Stomach (tissue), 9 donors: Measurements from ENCODE around the gene PLCG1. TPM values are rescaled to one million over a fixed set of nuclear protein-coding genes. Genes with fewer than 3 reads are reported as not detected.

ENCODE experiments used
- DNase-seq, 2 donors: peaks; one replicate each; pipeline versions ENCODE4 v3.0.0 to v3.0.0-alpha.2; 2013 to 2019
- H3K27ac ChIP-seq, 5 donors: fragments of 200-600 bp in 4 of 5; sonication (generic) in 4 of 5; one replicate each; pipeline ENCODE4 v1.5.1; 2013 to 2019; ENCODE audit warnings: mild to moderate bottlenecking in 1 of 5, moderate library complexity in 1 of 5
- H3K27me3 ChIP-seq, 3 donors: fragments of 200-600 bp; sonication (generic); one replicate each; pipeline ENCODE4 v1.5.1; 2017 to 2019; ENCODE audit warnings: mixed run types in 1 of 3
- H3K36me3 ChIP-seq, 4 donors: fragments of 200-600 bp; sonication (generic); 1 replicate in 3 of 4; 2 replicates in 1 of 4; pipeline ENCODE4 v1.5.1; 2016 to 2019
- H3K4me1 ChIP-seq, 4 donors: fragments of 200-600 bp; sonication (generic); one replicate each; pipeline ENCODE4 v1.5.1; 2016 to 2019
- H3K4me3 ChIP-seq, 4 donors: fragments of 200-600 bp; sonication (generic) in 3 of 4; one replicate each; pipeline ENCODE4 v1.5.1; 2016 to 2019; ENCODE audit warnings: mild to moderate bottlenecking in 1 of 4
- H3K9me3 ChIP-seq, 4 donors: fragments of 200-600 bp; sonication (generic); one replicate each; pipeline ENCODE4 v1.5.1; 2016 to 2019
- EP300 ChIP-seq: sonication (generic); formaldehyde crosslinking; IDR thresholded peaks from one replicate; pipeline ENCODE4 v1.6.1; 2017; ENCODE audit warnings: antibody characterized with exemption
- POLR2A ChIP-seq, 4 donors: fragments of 450-650 bp; IDR thresholded peaks; one replicate each; pipeline ENCODE4 v1.6.1; 2016; ENCODE audit warnings: antibody characterized with exemption in 4 of 4, control low read depth in 2 of 4, mild to moderate bottlenecking in 1 of 4, moderate library complexity in 1 of 4
- POLR2AphosphoS5 ChIP-seq, 3 donors: sonication (generic); formaldehyde crosslinking; IDR thresholded peaks; one replicate each; pipeline ENCODE4 v1.6.1; 2016; ENCODE audit warnings: antibody characterized with exemption in 3 of 3
- WGBS, 5 donors: extraction: QIAGEN DNeasy Blood & Tissue Kit in 3 of 5; methylation state at CpG; one replicate each; pipeline versions ENCODE4 v1.1.5 to v1.1.7; 2013 to 2018; 5-methylcytosine and 5-hydroxymethylcytosine counted together
- intact Hi-C: fragments of 100-400 bp; cut with DNase I; formaldehyde crosslinking; loops from one replicate; pipeline ENCODE4 v1.15.1; 2023; ENCODE audit warnings: low total_unique reads
- polyA plus RNA-seq, 3 donors: library from polyadenylated mRNA; stranded (reverse); fragments of 200-250 nt; gene quantifications; one replicate each; pipeline ENCODE4 v1.2.3, GENCODE V29; 2013
- total RNA-seq, 5 donors: library from RNA; depleted of rRNA; stranded (reverse); fragments of >200 nt; gene quantifications; one replicate each; pipeline versions ENCODE4 v1.1.0 to v1.2.3, GENCODE V29; 2014 to 2016
- TF ChIP-seq, protein P1 (sequence below), 7 experiments: fragments of 450-650 bp in 4 of 7; fragments of 200-600 bp in 3 of 7; sonication (generic) in 3 of 7; IDR thresholded peaks; one replicate each; pipeline ENCODE4 v1.5.1; 2016 to 2019; ENCODE audit warnings: antibody characterized with exemption in 7 of 7, control low read depth in 2 of 7, mild to moderate bottlenecking in 1 of 7
- donor health status: healthy with polysubstance abuse.
- donor health status: Bipolar disorder and iron deficiency.
- donor health status: healthy.

PLCG1 gene
- total and polyA plus RNA-seq, 8 donors, result 16.3 to 576 (median 56.0) TPM

DNA sequence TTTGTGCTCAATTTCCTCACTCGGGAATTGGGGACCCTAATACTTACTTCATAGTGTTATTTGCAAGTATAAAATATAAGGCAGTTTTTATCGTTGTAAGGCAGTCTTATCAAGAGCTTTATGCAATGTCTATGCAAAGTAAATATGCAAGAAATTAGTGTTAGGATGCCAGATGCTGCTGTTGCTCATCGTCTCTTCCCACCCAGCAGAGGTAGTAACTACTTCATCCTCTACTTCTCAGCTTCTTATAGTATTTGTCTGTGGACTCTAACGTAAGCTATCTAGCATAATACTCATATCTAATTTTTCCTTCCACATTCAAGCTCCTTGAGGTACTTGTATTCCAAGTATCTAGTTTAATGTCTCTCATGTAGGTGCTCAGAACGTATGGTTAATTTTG lies 11.6 kb downstream of the PLCG1 start:
- Histone ChIP-seq H3K4me1 (peaks cover 36 to 97% (median 73%) of the 10 kb centered on the region in 4 donors), H3K36me3 (peaks cover 0 to 6% (median 0%) of the 10 kb centered on the region in 4 donors), H3K9me3 (no peaks in the 10 kb centered on the region), H3K4me3 (no peak overlapping the region), H3K27me3 (no peaks in the 10 kb centered on the region), H3K27ac (no peak overlapping the region)
- no peak for DNase-seq
- intact Hi-C loops, result no loop called here
- TF ChIP-seq POLR2A (IDR thresholded peaks at IDR 0.05), result no peak
- TF ChIP-seq, protein P1, sequence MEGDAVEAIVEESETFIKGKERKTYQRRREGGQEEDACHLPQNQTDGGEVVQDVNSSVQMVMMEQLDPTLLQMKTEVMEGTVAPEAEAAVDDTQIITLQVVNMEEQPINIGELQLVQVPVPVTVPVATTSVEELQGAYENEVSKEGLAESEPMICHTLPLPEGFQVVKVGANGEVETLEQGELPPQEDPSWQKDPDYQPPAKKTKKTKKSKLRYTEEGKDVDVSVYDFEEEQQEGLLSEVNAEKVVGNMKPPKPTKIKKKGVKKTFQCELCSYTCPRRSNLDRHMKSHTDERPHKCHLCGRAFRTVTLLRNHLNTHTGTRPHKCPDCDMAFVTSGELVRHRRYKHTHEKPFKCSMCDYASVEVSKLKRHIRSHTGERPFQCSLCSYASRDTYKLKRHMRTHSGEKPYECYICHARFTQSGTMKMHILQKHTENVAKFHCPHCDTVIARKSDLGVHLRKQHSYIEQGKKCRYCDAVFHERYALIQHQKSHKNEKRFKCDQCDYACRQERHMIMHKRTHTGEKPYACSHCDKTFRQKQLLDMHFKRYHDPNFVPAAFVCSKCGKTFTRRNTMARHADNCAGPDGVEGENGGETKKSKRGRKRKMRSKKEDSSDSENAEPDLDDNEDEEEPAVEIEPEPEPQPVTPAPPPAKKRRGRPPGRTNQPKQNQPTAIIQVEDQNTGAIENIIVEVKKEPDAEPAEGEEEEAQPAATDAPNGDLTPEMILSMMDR (IDR thresholded peaks at IDR 0.05), result no peak
- TF ChIP-seq POLR2AphosphoS5 (IDR thresholded peaks at IDR 0.05), result no peak
- no peak for TF ChIP-seq EP300
- 77 to 82% (median 80%) methylated on average over 5 of the region's 5 CpGs for WGBS, 5 donors

DNA sequence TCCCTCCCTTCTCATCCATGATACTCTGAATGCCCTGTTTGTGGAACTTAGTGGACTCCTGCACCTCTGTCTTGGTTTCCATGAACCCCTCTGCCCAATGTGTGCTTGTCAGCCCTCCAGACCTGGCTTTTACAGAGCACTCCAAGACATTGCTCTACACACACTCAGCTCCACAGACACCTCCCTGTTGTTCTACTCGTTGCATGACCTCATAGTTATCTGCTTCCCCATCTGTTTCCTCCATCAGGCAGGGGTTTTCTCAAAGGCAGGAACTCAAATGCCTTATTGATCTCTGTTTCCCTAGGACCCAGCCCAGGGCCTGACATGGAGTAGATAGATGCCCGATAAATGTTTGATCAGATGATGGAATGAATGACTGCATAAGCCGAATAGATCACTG lies 13.3 kb downstream of the PLCG1 start:
- intact Hi-C loops, result no loop called here
- TF ChIP-seq, protein P1 (IDR thresholded peaks at IDR 0.05), result no peak
- TF ChIP-seq EP300 (no peak), POLR2AphosphoS5 (IDR thresholded peaks at IDR 0.05) (no peak), POLR2A (IDR thresholded peaks at IDR 0.05) (no peak)
- peak in 1 of 2 donors; percentile 56 for DNase-seq
- Histone ChIP-seq H3K27me3 (no peaks in the 10 kb centered on the region), H3K4me1 (peaks cover 41 to 99% (median 80%) of the 10 kb centered on the region in 4 donors), H3K4me3 (no peak overlapping the region), H3K36me3 (no peaks in the 10 kb centered on the region), H3K9me3 (no peaks in the 10 kb centered on the region), H3K27ac (peak overlapping the region in 3 of 5 donors; percentile 11 to 38 (median 35))
- 53 to 65% (median 57%) methylated on average over 3 of the region's 3 CpGs for WGBS, 5 donors

DNA sequence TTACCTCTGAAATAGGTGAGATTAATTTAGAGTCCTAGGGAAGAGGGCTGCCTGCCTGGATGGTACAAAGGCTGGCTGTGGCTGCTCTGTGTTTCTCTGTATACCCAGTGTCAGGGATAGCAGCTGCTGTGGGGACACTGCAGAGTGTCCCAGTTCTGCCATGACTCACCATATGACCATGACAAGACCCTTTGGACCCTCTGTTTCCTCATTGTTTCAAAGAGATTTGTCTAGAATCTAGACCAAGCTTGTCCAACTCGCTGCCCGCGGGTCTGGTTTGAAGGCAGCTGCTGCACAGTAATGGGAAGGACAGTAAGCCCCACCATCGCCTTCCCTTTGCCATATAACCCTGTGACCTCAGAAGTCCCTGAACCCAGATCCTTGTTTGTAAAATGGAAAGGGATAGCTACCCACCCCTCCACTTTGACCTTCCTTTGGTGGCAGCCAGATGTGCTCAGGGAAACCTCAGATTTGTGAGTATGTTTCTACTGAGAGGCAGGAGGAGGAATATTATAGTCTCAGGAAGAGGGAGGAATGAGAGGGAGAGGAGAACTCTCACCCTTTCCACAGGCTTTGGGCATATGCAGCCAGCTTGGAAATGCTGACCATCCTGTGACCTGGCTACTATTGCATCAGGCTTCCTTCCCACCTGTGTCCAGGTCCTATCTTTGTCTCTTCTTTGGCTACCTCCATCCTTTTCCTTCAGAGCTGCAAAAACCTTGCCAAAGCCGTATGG lies 14.0 kb downstream of the PLCG1 start:
- WGBS, 5 donors, result 84 to 98% (median 93%) methylated on average over 5 of the region's 5 CpGs
- Histone ChIP-seq H3K9me3 (no peaks in the 10 kb centered on the region), H3K36me3 (no peaks in the 10 kb centered on the region), H3K27ac (peak overlapping the region in 3 of 5 donors; percentile 5 to 38 (median 11)), H3K27me3 (no peaks in the 10 kb centered on the region), H3K4me1 (peaks cover 39 to 99% (median 80%) of the 10 kb centered on the region in 4 donors), H3K4me3 (no peak overlapping the region)
- intact Hi-C loops, result no loop called here
- TF ChIP-seq, protein P1 (IDR thresholded peaks at IDR 0.05), result no peak
- TF ChIP-seq EP300 (no peak), POLR2AphosphoS5 (IDR thresholded peaks at IDR 0.05) (no peak), POLR2A (IDR thresholded peaks at IDR 0.05) (no peak)
- DNase-seq, result no peak

DNA sequence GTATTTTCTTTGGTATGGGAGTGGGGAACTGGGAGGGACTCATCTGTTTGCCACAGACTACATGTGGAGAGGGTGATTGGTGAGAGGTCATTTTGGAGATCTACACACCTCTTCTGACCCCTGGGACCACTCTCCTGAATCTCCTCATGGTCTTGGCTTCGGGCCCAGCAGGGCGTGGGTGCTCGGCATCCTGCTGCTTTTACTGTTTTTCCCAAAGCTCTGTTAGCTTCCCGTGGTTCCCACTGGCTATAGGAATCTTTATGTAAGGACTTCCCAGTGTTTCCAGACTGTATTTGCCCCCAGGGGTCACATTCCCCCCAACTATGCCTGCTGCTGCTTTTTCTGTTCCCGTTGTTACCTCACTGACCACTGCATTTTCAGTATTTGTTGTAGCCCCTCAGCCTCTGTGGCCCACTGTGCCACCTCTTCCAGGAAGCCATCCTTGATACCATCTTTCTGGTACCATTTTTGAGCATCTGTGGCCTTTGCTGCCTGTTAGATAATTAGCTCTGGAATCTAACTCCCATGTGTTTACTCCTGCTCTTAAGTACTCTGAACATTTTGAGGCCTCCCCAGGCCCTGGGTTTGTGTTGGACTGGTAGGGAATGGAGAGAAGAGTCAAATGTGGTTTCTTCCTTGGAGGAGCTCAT lies 14.9 kb downstream of the PLCG1 start:
- H3K4me3 ChIP-seq, result no peak overlapping the region
- WGBS, 5 donors, result 58 to 79% (median 62%) methylated on average over 5 of the region's 5 CpGs
- H3K9me3 ChIP-seq, result no peaks in the 10 kb centered on the region
- no peak for DNase-seq
- H3K27ac ChIP-seq, result peak overlapping the region in 2 of 5 donors; percentile 5 to 38
- intact Hi-C loops, result no loop called here
- H3K4me1 ChIP-seq, result peaks cover 41 to 100% (median 80%) of the 10 kb centered on the region in 4 donors
- TF ChIP-seq POLR2AphosphoS5 (IDR thresholded peaks at IDR 0.05), result no peak
- TF ChIP-seq EP300, result no peak
- no peaks in the 10 kb centered on the region for H3K27me3 ChIP-seq
- H3K36me3 ChIP-seq, result no peaks in the 10 kb centered on the region
